H9 (cell line): ENCODE measurements around the gene ZNF133. TPM values are rescaled to one million over a fixed set of nuclear protein-coding genes. Genes with fewer than 3 reads are reported as not detected.

Source experiments
- DNase-seq: peaks from one replicate; pipeline ENCODE4 v3.0.0-alpha.2; 2017
- H2AFZ ChIP-seq: one replicate; pipeline ENCODE4 v1.6.1; 2013; ENCODE audit warnings: mild to moderate bottlenecking, low read length, control low read depth, moderate library complexity
- H2AK5ac ChIP-seq: 2 replicates; pipeline ENCODE4 v1.6.1; 2013; ENCODE audit warnings: low read length, control low read depth, mixed read lengths; ENCODE audit not compliant: insufficient read length
- H2BK120ac ChIP-seq: one replicate; pipeline ENCODE4 v1.6.1; 2013; ENCODE audit warnings: low read depth, mild to moderate bottlenecking, low read length, control low read depth, inconsistent platforms; ENCODE audit not compliant: poor library complexity, severe bottlenecking
- H2BK12ac ChIP-seq: 2 replicates; pipeline ENCODE4 v1.6.1; 2013; ENCODE audit warnings: low read length, control low read depth, mixed read lengths, low read depth; ENCODE audit not compliant: insufficient read length
- H2BK15ac ChIP-seq: 2 replicates; pipeline ENCODE4 v1.6.1; 2013; ENCODE audit warnings: low read depth, low read length, control low read depth
- H2BK20ac ChIP-seq: one replicate; pipeline ENCODE4 v1.6.1; 2013; ENCODE audit warnings: low read depth, mild to moderate bottlenecking, low read length, control low read depth, inconsistent platforms; ENCODE audit not compliant: poor library complexity, severe bottlenecking
- H2BK5ac ChIP-seq: 2 replicates; pipeline ENCODE4 v1.6.1; 2013; ENCODE audit warnings: low read length, control low read depth, mixed read lengths; ENCODE audit not compliant: insufficient read length
- H3K14ac ChIP-seq: 2 replicates; pipeline ENCODE4 v1.6.1; 2013; ENCODE audit warnings: low read length, control low read depth; ENCODE audit not compliant: insufficient read depth
- H3K18ac ChIP-seq: 2 replicates; pipeline ENCODE4 v1.6.1; 2013; ENCODE audit warnings: low read depth, mild to moderate bottlenecking, mixed read lengths, low read length, control low read depth; ENCODE audit not compliant: insufficient read length
- H3K23ac ChIP-seq: 2 replicates; pipeline ENCODE4 v1.6.1; 2013; ENCODE audit warnings: low read length, control low read depth, mixed read lengths, low read depth; ENCODE audit not compliant: insufficient read length
- H3K23me2 ChIP-seq: 2 replicates; pipeline ENCODE4 v1.6.1; 2013; ENCODE audit warnings: low read depth, mild to moderate bottlenecking, mixed read lengths, low read length, control low read depth; ENCODE audit not compliant: insufficient read length, poor library complexity, severe bottlenecking
- H3K27ac ChIP-seq: 2 replicates; pipeline ENCODE4 v1.5.1; 2013; ENCODE audit warnings: low read length, control low read depth, mixed read lengths, low read depth; ENCODE audit not compliant: insufficient read length
- H3K27me3 ChIP-seq: 2 replicates; pipeline ENCODE4 v1.6.1; 2013; ENCODE audit warnings: low read length, control low read depth, inconsistent platforms; ENCODE audit not compliant: insufficient read depth
- H3K4ac ChIP-seq: 2 replicates; pipeline ENCODE4 v1.6.1; 2013; ENCODE audit warnings: low read depth, mild to moderate bottlenecking, control low read depth, inconsistent platforms, low read length, moderate library complexity
- H3K4me1 ChIP-seq: 2 replicates; pipeline ENCODE4 v1.6.1; 2013; ENCODE audit warnings: low read length, control low read depth, inconsistent platforms; ENCODE audit not compliant: insufficient read depth
- H3K4me2 ChIP-seq: 2 replicates; pipeline ENCODE4 v1.6.1; 2013; ENCODE audit warnings: low read length, control low read depth, mixed read lengths; ENCODE audit not compliant: insufficient read length, insufficient read depth
- H3K56ac ChIP-seq: 2 replicates; pipeline ENCODE4 v1.6.1; 2013; ENCODE audit warnings: low read depth, mild to moderate bottlenecking, mixed read lengths, low read length, control low read depth; ENCODE audit not compliant: insufficient read length
- H3K79me1 ChIP-seq: 2 replicates; pipeline ENCODE4 v1.6.1; 2013; ENCODE audit warnings: low read depth, mild to moderate bottlenecking, moderate library complexity, low read length, control low read depth, inconsistent platforms; ENCODE audit not compliant: insufficient read depth, poor library complexity, severe bottlenecking
- H3K79me2 ChIP-seq: 2 replicates; pipeline ENCODE4 v1.6.1; 2013; ENCODE audit warnings: low read length, control low read depth, inconsistent platforms; ENCODE audit not compliant: insufficient read depth
- H3K9ac ChIP-seq: 2 replicates; pipeline ENCODE4 v1.6.1; 2013; ENCODE audit warnings: low read length, control low read depth, mixed read lengths; ENCODE audit not compliant: insufficient read length; ENCODE audit errors: extremely low read depth
- H3K9me3 ChIP-seq: one replicate; pipeline ENCODE4 v1.6.1; 2013; ENCODE audit warnings: low read depth, low read length, inconsistent platforms; ENCODE audit not compliant: control insufficient read depth
- H3T11ph ChIP-seq: one replicate; pipeline ENCODE4 v1.6.1; 2013; ENCODE audit warnings: mild to moderate bottlenecking, low read length, control low read depth, inconsistent platforms
- H4K20me1 ChIP-seq: one replicate; pipeline ENCODE4 v1.6.1; 2013; ENCODE audit not compliant: control insufficient read depth, insufficient read length, insufficient read depth
- H4K5ac ChIP-seq: 2 replicates; pipeline ENCODE4 v1.6.1; 2013; ENCODE audit warnings: low read depth, mild to moderate bottlenecking, mixed read lengths, low read length, control low read depth; ENCODE audit not compliant: insufficient read length
- H4K8ac ChIP-seq: replicated peaks from 2 replicates; pipeline ENCODE4 v1.6.1; 2013; ENCODE audit warnings: low read length, control low read depth, mixed read lengths, low read depth; ENCODE audit not compliant: insufficient read length
- H4K91ac ChIP-seq: 2 replicates; pipeline ENCODE4 v1.6.1; 2013; ENCODE audit warnings: low read depth, mild to moderate bottlenecking, moderate library complexity, mixed read lengths, low read length, control low read depth; ENCODE audit not compliant: insufficient read length
- H3K27ac Mint-ChIP-seq, 3 experiments: 2 replicates in 2 of 3; 3 replicates in 1 of 3; pipeline ENCODE4 v1.8.0; 2020 to 2021; ENCODE audit warnings: mixed read lengths in 3 of 3, mild to moderate bottlenecking in 1 of 3, moderate library complexity in 1 of 3
- H3K27me3 Mint-ChIP-seq: 2 replicates; pipeline ENCODE4 v1.8.0; 2021; ENCODE audit warnings: low read depth, mild to moderate bottlenecking, moderate library complexity, mixed read lengths
- H3K36me3 Mint-ChIP-seq, 3 experiments: 2 replicates in 2 of 3; 3 replicates in 1 of 3; pipeline ENCODE4 v1.8.0; 2020 to 2021; ENCODE audit warnings: low read depth in 3 of 3, mixed read lengths in 3 of 3; ENCODE audit not compliant: insufficient read depth in 1 of 3
- H3K4me1 Mint-ChIP-seq, 2 experiments: 2 replicates each; pipeline ENCODE4 v1.8.0; 2020; ENCODE audit warnings: mixed read lengths in 2 of 2
- H3K4me3 Mint-ChIP-seq, 2 experiments: 2 replicates in 1 of 2; 3 replicates in 1 of 2; pipeline ENCODE4 v1.8.0; 2020 to 2021; ENCODE audit warnings: mild to moderate bottlenecking in 2 of 2, mixed read lengths in 2 of 2, moderate library complexity in 1 of 2
- H3K9me3 Mint-ChIP-seq, 2 experiments: 2 replicates in 1 of 2; 3 replicates in 1 of 2; pipeline ENCODE4 v1.8.0; 2020; ENCODE audit warnings: mild to moderate bottlenecking in 2 of 2, mixed read lengths in 2 of 2, moderate library complexity in 1 of 2
- CTCF ChIP-seq: fragments of 200-600 bp; sonication (generic); conservative IDR thresholded peaks from 3 replicates; pipeline ENCODE4 v1.8.0; 2021; ENCODE audit warnings: antibody characterized with exemption, mild to moderate bottlenecking
- WGBS: extraction: QIAGEN DNeasy Blood & Tissue Kit; methylation state at CpG from one replicate; pipeline ENCODE4 v1.1.7; 2013; ENCODE audit warnings: missing lambda C conversion rate, low lambda C conversion rate, mixed read lengths; ENCODE audit not compliant: insufficient read length; ENCODE audit errors: extremely low coverage; 5-methylcytosine and 5-hydroxymethylcytosine counted together
- total RNA-seq: library from RNA; stranded (reverse); gene quantifications from 2 replicates; pipeline ENCODE4 v1.2.1, GENCODE V29; 2021

Gene ZNF133
- total RNA-seq, 1 experiment from 2014 or later, result 11.0 TPM

GRCh38 chr20:18271160-18271559, 17.2 kb upstream of the ZNF133 start:
- Histone ChIP-seq H4K5ac (no peak overlapping the region), H2BK15ac (no peak overlapping the region), H3K79me1 (no peaks in the 10 kb centered on the region), H2AFZ (no peak overlapping the region), H3K56ac (no peak overlapping the region), H3K4ac (no peak overlapping the region), H4K91ac (no peak overlapping the region), H2BK5ac (no peak overlapping the region), H3K14ac (no peak overlapping the region), H2AK5ac (no peak overlapping the region), H3K23me2 (no peaks in the 10 kb centered on the region), H2BK12ac (no peak overlapping the region), H3K4me1 (no peaks in the 10 kb centered on the region; the same call in 1 of the 2 replicates), H3K27ac (no peak overlapping the region), H3K9me3 (no peaks in the 10 kb centered on the region), H3K79me2 (no peaks in the 10 kb centered on the region), H3K27me3 (no peaks in the 10 kb centered on the region), H4K20me1 (no peaks in the 10 kb centered on the region), H2BK20ac (no peak overlapping the region), H4K8ac (no peak overlapping the region), H2BK120ac (no peak overlapping the region), H3K18ac (no peak overlapping the region), H3K23ac (no peak overlapping the region), H3T11ph (no peak overlapping the region), H3K9ac (no peak overlapping the region), H3K4me2 (no peak overlapping the region)
- TF ChIP-seq CTCF, result no peak
- Mint-ChIP-seq H3K4me1 (peaks cover 8 to 13% of the 10 kb centered on the region in 2 experiments), H3K9me3 (no peaks in the 10 kb centered on the region), H3K36me3 (no peaks in the 10 kb centered on the region), H3K4me3 (no peak overlapping the region), H3K27ac (peak overlapping the region in 1 of 3 experiments; percentile 29; a peak in 1 of 7 replicates), H3K27me3 (peaks cover 17% of the 10 kb centered on the region)
- DNase-seq, result no peak
- WGBS, result no CpG with 5 or more reads among the region's 2 CpGs
